ENCODE measurements around the gene ZBTB4.

Gene ZBTB4

DNA sequence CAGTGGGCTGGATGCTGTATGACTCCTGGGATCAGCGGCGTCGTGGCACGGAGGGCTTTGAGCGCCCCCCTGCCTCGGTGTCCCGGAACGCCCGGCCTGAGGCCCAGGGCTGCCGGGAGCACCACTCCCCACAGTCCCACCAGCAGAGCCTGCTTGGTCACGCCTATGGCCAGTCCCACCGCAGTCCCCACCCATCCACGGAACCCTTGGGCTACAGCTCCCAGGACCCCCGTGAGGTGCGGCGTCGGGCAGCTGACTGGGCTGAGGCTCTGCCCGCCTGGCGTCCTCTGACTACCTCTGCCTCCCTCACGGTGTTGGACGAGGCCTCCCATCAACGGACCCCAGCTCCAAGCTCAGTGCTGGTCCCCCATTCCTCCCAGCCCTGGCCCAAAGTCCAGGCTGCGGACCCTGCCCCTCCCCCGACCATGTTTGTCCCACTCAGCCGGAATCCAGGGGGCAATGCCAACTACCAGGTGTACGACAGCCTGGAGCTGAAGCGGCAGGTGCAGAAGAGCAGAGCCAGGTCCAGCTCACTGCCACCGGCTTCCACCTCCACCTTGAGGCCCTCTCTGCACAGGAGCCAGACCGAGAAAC, 52.4 kb downstream of the ZBTB4 start:
- H3K27me3 ChIP-seq (ENCODE audit: insufficient read depth, poor library complexity, severe bottlenecking) = no peaks in the 10 kb centered on the region
- no peak for DNase-seq (ENCODE audit: low read depth in 1 of 2, low spot score in 1 of 2)
- no peak overlapping the region for H3K27ac ChIP-seq (replicated peaks)
- no peak overlapping the region for H3K4me3 ChIP-seq (replicated peaks; ENCODE audit: insufficient read depth, low read length)
- TF ChIP-seq SPI1 (IDR thresholded peaks at IDR 0.05; ENCODE audit: borderline replicate concordance, low read depth) = no peak
- TF ChIP-seq, protein P1, sequence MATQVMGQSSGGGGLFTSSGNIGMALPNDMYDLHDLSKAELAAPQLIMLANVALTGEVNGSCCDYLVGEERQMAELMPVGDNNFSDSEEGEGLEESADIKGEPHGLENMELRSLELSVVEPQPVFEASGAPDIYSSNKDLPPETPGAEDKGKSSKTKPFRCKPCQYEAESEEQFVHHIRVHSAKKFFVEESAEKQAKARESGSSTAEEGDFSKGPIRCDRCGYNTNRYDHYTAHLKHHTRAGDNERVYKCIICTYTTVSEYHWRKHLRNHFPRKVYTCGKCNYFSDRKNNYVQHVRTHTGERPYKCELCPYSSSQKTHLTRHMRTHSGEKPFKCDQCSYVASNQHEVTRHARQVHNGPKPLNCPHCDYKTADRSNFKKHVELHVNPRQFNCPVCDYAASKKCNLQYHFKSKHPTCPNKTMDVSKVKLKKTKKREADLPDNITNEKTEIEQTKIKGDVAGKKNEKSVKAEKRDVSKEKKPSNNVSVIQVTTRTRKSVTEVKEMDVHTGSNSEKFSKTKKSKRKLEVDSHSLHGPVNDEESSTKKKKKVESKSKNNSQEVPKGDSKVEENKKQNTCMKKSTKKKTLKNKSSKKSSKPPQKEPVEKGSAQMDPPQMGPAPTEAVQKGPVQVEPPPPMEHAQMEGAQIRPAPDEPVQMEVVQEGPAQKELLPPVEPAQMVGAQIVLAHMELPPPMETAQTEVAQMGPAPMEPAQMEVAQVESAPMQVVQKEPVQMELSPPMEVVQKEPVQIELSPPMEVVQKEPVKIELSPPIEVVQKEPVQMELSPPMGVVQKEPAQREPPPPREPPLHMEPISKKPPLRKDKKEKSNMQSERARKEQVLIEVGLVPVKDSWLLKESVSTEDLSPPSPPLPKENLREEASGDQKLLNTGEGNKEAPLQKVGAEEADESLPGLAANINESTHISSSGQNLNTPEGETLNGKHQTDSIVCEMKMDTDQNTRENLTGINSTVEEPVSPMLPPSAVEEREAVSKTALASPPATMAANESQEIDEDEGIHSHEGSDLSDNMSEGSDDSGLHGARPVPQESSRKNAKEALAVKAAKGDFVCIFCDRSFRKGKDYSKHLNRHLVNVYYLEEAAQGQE (IDR thresholded peaks at IDR 0.05; ENCODE audit: insufficient replicate concordance, low read depth) = no peak
- TF ChIP-seq, protein P2, sequence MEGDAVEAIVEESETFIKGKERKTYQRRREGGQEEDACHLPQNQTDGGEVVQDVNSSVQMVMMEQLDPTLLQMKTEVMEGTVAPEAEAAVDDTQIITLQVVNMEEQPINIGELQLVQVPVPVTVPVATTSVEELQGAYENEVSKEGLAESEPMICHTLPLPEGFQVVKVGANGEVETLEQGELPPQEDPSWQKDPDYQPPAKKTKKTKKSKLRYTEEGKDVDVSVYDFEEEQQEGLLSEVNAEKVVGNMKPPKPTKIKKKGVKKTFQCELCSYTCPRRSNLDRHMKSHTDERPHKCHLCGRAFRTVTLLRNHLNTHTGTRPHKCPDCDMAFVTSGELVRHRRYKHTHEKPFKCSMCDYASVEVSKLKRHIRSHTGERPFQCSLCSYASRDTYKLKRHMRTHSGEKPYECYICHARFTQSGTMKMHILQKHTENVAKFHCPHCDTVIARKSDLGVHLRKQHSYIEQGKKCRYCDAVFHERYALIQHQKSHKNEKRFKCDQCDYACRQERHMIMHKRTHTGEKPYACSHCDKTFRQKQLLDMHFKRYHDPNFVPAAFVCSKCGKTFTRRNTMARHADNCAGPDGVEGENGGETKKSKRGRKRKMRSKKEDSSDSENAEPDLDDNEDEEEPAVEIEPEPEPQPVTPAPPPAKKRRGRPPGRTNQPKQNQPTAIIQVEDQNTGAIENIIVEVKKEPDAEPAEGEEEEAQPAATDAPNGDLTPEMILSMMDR (IDR thresholded peaks at IDR 0.05; ENCODE audit: insufficient read depth, low read length) = no peak
- no peak for TF ChIP-seq GABPA (IDR thresholded peaks at IDR 0.05; ENCODE audit: low read depth)

DNA sequence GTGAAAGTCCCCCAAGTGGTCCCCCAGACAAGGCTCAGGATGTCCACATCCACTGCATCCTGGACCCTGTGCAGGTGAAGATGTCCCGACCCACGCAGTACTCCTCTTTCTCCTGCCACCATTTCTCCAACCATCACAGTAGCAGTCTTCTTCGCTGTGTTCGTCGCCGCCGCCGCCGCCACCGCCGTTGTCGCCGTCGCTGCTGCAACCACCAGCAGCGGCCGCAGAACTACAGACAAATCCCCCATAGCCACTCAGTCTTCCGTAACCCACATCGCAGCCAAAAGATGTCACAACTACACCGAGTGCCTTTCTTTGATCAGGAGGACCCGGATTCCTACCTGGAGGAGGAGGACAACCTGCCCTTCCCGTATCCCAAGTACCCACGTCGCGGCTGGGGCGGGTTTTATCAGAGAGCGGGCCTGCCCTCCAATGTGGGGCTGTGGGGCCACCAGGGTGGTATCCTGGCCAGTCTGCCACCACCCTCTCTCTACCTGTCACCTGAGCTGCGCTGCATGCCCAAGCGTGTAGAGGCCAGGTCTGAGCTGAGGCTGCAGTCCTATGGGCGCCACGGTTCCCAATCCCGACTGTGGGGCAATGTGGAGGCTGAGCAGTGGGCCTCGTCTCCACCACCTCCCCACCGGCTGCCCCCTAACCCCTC, 53.1 kb downstream of the ZBTB4 start:
- no peak overlapping the region for H3K27ac ChIP-seq (replicated peaks)
- TF ChIP-seq SPI1 (IDR thresholded peaks at IDR 0.05; ENCODE audit: borderline replicate concordance, low read depth) = no peak
- TF ChIP-seq, protein P2 (IDR thresholded peaks at IDR 0.05; ENCODE audit: insufficient read depth, low read length) = no peak
- H3K4me3 ChIP-seq (replicated peaks; ENCODE audit: insufficient read depth, low read length) = no peak overlapping the region
- DNase-seq (ENCODE audit: low read depth in 1 of 2, low spot score in 1 of 2) = no peak
- H3K27me3 ChIP-seq (ENCODE audit: insufficient read depth, poor library complexity, severe bottlenecking) = no peaks in the 10 kb centered on the region

DNA sequence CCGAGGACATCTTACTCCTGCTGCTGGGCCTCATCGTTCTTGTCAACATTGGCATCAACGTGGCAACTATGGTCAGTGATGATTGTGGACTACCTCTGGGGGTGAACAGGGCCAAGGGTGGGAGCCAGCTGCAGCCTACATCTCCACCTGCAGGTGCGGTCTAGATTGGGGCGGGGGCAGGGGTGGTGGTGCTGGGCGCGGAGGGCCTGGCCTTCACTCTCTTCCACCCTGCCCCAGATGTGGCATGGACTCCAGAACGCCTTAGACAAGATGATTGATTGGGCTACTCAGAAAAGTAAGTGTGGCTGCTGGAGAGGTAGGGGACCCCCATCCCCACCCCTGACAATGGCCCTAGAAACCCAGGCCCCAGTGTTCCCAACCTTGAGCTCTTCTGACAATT, 53.7 kb downstream of the ZBTB4 start:
- Histone ChIP-seq H3K27me3 (ENCODE audit: insufficient read depth, poor library complexity, severe bottlenecking) (no peaks in the 10 kb centered on the region), H3K27ac (replicated peaks) (no peak overlapping the region), H3K4me3 (replicated peaks; ENCODE audit: insufficient read depth, low read length) (no peak overlapping the region)
- no peak for DNase-seq (ENCODE audit: low read depth in 1 of 2, low spot score in 1 of 2)
- TF ChIP-seq, protein P1 (IDR thresholded peaks at IDR 0.05; ENCODE audit: insufficient replicate concordance, low read depth) = no peak
- TF ChIP-seq POLR2AphosphoS5 (IDR thresholded peaks at IDR 0.05; ENCODE audit: low read depth) (no peak), SPI1 (IDR thresholded peaks at IDR 0.05; ENCODE audit: borderline replicate concordance, low read depth) (no peak), GABPA (IDR thresholded peaks at IDR 0.05; ENCODE audit: low read depth) (no peak)
- TF ChIP-seq, protein P2 (IDR thresholded peaks at IDR 0.05; ENCODE audit: insufficient read depth, low read length) = no peak

DNA sequence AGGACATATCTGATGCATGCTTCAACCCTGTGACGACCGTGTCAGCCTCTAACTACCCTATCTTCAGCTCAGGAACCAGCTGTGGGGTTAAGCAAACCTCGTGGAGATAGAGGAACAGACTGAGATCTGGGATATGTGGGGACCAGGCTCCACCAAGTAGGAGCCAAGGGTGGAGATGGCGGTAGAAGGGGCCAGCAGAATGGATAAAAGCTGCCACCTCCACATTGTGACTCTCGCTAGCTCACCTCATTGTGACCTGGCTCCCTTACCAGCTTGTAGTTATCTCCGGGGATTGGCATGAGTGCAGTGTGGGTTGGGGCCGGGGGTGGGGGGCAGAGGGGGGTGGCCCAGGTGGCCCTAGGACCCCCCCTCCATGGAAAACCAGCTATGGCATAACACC, 54.1 kb downstream of the ZBTB4 start, which contains the start of gene SPEM2:
TSS of gene SPEM2 (plus strand) at position 301 of the 400 bp plus-strand sequence. CDS start at position 374, 73 bp downstream.
- DNase-seq (ENCODE audit: low read depth in 1 of 2, low spot score in 1 of 2) = no peak
- no peaks in the 10 kb centered on the region for H3K27me3 ChIP-seq (ENCODE audit: insufficient read depth, poor library complexity, severe bottlenecking)
- no peak within 1 kb of the TSS for H3K4me3 ChIP-seq (replicated peaks; ENCODE audit: insufficient read depth, low read length)
- TF ChIP-seq, protein P2 (IDR thresholded peaks at IDR 0.05; ENCODE audit: insufficient read depth, low read length) = no peak
- TF ChIP-seq POLR2AphosphoS5 (IDR thresholded peaks at IDR 0.05; ENCODE audit: low read depth) (no peak), SPI1 (IDR thresholded peaks at IDR 0.05; ENCODE audit: borderline replicate concordance, low read depth) (no peak), GABPA (IDR thresholded peaks at IDR 0.05; ENCODE audit: low read depth) (no peak)
- no peak within 1 kb of the TSS for H3K27ac ChIP-seq (replicated peaks)

All from HL-60 (cell line).